GM12801 (cell line): ENCODE results near the gene STAT5B.

ENCODE experiments used
- CTCF ChIP-seq: IDR thresholded peaks from one replicate; pipeline ENCODE4 v1.5.1; 2011; ENCODE audit warnings: control low read depth; ENCODE audit not compliant: insufficient read length; ENCODE audit errors: extremely low read depth

Gene STAT5B

GRCh38 chr17:42233994-42234393, 42.2 kb downstream of the STAT5B start:
- TF ChIP-seq CTCF: no peak

- no peak for TF ChIP-seq CTCF
Measured at GRCh38 chr17:42233156-42233555, 43.0 kb downstream of the STAT5B start.

- TF ChIP-seq CTCF: no peak
Measured at GRCh38 chr17:42230225-42230624, 46.0 kb downstream of the STAT5B start.

- no peak for TF ChIP-seq CTCF
Measured at GRCh38 chr17:42227849-42228700, 48.1 kb downstream of the STAT5B start.

- no peak for TF ChIP-seq CTCF
Measured at GRCh38 chr17:42225646-42226045, 50.5 kb downstream of the STAT5B start.

- no peak for TF ChIP-seq CTCF
Measured at GRCh38 chr17:42224651-42225050, 51.5 kb downstream of the STAT5B start.

GRCh38 chr17:42221886-42222745, 54.1 kb downstream of the STAT5B start:
- TF ChIP-seq CTCF: no peak
